Stimulated activated naive CD8-positive, alpha-beta T cell treated with anti-CD3 and anti-CD28 coated beads, Interleukin-15, Interleukin-2, amounts not matched to agents 100 U/mL and 50 U/mL, for 24 hours (primary cell): ENCODE results near the gene FYCO1.
A peak's percentile ranks its signal among the peaks of the same experiment; 100 is the strongest.

Source experiments
- ATAC-seq: fragments of 150-1000 bp; cut with Tn5 transposase; one replicate; pipeline ENCODE4 v1.10.0; 2021
- DNase-seq: peaks from one replicate; pipeline ENCODE4 v3.0.0; 2021

Gene FYCO1

GRCh38 chr3:45984331-45985312 is 11.0 kb downstream of the FYCO1 start:
- no peak for ATAC-seq

DNA sequence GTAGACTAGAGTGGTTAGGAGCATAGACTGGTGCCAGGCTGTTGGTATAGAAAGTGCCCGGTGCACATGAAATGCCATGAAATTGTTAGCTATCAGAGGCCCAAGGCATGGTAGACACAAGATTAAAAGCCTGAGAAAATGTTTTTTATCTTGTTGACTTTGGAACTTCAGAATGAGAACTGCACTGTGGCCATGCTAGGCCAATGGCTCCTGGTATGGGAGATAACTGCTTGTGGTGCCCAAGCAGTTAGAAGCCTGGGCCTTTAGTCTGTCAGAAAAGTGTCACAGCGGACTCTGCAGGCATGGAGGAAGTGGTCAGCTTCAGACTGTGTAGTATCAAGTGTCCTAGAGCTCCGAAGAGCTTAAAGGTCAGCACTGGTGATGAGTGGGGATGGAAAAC is 11.9 kb downstream of the FYCO1 start:
- DNase-seq (no peak), ATAC-seq (no peak)

More at GRCh38 chr3:45984331-45985312, 11.0 kb downstream of the FYCO1 start:
- DNase-seq, result no peak

DNA sequence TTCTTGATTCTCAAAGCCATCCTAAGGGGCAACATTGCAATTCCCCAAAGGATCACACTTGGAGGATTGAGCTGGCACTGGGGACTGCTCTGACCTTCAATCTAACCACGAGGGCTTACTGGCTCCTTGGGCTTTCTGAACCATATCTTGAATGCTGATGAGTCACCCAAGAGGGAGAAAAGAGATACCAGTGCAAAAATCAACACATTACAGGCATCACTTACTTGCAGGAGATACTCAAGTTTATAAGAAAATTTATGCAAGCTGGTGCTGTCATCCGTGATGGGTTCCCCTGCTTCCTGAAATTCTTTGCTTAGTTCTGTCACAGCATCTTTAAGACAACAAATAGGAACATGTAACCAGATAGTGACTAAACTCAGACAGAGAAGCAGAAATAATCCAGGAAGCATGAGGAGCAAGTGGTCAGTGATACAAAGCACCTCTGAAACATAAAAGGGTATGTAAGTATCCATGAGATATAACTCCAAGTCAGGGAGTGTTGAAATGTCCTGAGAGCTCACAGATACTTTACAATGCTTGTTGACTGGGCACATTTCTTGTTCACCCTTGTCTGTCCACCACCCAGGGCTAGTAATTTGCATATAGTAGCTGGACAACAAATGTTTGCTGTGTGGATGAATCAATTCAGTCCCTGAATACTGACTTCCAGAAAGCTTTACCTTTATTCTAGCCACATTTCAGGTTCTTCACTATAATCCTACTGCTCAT is 14.1 kb downstream of the FYCO1 start:
- DNase-seq (no peak), ATAC-seq (peak; percentile 69)

DNA sequence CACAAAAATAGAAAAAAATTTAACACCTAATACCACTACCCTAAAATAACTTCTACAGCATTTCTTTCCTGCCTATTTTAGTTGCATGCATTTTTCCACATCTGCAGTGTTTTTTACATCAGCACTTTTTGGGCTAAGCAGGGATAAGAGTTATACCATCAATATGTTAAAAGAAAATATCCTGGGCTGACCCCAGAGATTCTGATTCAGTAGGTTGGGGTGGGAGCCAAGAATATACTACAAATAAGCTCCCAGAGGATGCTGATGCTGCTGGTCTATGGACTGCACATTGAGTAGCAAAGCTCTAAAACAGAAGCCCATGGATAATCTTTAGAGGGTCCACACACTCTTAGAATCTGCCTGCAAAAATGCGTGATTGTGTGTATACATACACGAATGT is 14.8 kb downstream of the FYCO1 start:
- ATAC-seq, result no peak
- DNase-seq, result no peak

DNA sequence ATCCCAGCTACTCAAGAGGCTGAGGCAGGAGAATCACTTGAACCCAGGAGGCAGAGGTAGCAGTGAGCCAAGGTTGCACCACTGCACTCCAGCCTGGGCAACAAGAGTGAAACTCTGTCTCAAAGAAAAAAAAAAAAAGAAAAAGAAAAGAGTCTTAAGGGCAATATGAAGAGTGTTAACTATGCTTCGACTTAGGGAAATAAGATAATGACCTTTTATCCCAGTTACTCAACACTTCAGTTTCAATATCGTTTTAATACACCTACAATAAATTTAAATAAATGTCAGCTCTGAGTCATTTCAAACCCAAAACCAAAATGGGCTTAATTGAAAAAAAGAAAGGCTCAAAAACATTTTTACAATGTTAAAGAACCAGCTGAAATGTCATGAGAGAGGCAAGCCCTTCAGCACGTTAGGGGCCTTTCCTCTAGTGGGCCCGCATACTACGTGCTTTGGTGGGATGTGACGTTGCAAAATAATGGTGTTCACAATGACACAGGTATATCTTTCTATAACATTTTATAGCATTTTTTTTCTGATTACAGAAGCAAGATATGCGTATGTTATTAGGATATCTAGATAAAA is 15.3 kb downstream of the FYCO1 start:
- ATAC-seq, result peak; percentile 63
- DNase-seq, result no peak

DNA sequence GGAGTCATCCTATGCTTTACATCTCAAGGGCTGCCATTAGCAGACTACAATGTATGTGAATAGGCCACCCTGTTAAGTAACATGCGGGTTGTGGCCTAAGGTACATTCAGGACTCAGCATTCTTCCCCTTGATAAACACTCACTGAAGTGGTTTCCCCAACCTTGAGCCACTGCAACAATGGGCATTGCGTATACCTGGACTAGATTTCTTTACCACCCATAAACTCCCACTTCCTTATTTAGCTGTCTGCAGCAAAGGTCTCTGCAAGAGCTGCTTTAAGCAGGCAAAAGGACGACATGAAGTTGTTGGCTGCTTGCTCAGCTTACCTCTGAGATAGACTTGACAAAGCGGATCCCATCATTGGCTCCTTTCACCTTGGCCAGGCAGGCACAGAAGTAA is 16.2 kb downstream of the FYCO1 start:
- DNase-seq, result no peak
- ATAC-seq, result no peak

DNA sequence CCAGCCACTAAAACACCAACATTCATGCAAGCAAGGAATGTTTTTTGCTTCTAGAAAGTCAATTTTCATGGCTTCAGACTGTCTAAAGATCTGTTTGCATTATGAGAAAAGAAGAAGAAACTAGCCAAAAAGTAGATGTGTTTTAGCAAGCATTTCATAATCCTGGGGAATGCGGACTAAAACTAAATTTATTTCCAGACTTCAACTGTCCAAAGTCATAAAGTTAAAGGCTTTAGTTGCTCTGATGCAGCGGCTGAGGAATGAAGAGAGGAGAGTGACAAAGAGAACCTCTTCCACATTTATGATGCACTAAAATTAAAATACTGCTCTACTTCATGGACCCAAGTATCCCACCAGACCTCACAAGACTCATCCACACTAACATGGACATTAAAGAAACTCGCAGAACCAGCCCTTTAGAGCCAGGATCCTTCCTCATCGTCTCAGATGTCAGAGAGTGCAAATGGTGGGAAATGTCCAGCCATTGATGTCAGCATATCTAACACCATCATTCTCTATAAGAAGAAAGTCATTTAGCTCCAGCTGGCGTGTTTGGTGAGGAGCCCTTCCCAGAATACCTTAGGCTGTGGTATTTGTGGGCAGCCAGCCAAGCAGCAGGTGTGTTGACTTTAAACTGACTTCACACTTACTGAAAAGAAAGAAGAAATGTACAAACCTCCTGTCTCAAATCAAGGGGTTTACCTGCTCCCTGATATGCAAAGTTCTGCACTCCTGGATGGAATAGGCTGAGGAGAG is 17.4 kb downstream of the FYCO1 start:
- DNase-seq, result peak; percentile 52
- peak; percentile 14 for ATAC-seq

- DNase-seq (no peak), ATAC-seq (peak; percentile 34)
Measured at GRCh38 chr3:45976191-45977091, 19.2 kb downstream of the FYCO1 start.

GRCh38 chr3:45975686-45976085 is 19.9 kb downstream of the FYCO1 start:
- ATAC-seq, result no peak
- no peak for DNase-seq

DNA sequence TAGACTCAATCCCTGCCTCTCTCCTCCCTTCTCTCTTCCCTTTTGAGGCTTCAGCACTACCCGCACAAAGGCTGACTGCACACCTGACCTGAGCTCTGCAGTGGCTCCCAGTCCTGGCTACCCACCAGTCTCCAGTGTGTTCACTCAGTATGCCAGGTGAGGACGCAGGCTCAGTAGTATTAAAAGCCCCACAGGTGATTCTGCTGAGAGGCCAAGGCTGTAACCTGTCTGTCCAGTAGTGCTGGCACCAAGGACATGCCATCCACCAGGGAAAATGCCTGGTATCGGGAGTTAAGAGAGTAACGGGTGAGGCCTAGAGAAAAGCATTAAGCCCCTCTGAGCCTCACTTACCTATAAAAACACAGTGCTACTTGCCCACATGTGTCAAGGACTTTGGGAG is 20.9 kb downstream of the FYCO1 start:
- no peak for DNase-seq
- no peak for ATAC-seq

DNA sequence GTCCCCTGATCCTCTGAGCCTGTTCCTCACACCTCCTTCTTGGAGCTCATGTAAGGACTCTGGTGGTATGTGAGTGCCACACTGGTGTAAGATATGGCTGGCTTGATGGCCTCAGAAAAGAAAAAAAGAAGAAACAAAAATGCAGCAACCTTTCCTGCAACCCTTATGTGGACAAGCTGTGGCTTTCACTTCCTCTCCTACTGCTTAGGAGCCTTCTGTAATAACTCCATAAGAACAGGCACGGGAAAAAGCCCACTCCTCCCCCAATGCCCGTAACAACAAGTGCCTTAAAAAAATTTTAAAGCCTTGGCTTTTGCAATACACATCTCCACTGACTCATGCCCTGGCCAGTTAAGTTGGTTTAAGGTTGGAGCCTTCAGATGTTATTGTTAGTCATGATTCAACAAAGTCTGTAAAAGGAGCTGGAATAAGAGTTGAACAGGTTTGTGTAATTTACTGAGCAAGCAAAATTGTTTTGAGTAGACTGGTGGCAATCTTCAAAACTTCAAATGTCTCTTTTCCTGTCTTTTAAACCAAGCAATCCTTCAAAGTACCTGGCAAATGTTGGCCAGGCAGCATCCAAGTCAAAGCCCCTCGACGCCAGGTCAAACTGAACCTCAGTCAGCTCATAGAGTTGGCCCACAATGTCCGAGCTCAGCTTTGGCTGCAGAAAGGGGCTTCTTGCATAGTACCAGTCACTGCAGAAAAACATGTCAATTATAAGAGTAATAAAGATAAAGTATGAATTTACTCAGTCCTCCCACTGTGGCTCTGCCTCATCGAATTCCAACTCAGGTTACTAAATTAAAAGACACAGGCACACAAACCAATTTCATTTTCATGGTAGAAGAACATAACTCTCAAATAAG is 22.9 kb downstream of the FYCO1 start:
- DNase-seq (no peak), ATAC-seq (no peak)

DNA sequence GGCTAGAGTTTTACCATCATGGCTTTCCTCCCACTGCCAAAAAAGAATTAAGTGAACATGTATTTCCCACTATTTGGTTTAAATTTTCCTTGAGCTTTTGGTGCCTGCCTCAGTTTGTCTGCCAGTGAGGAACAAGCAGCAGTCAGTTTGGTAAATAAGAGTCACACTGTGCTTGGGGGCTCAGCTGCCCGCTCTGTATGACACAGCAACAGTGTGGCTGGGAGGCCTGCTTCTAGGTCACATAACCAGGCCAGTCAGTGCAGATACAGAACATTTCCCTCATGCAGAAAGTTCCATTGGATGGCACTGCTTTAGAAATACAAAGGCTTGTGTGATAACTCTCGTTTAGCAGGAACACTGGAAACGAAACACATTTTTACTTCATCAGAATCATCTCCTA is 25.7 kb downstream of the FYCO1 start:
- ATAC-seq, result no peak
- no peak for DNase-seq

- DNase-seq, result no peak
- ATAC-seq, result no peak
Measured at GRCh38 chr3:45969116-45969515, 26.5 kb downstream of the FYCO1 start.

- ATAC-seq (no peak), DNase-seq (no peak)
Measured at GRCh38 chr3:45968706-45969105, 26.9 kb downstream of the FYCO1 start.

DNA sequence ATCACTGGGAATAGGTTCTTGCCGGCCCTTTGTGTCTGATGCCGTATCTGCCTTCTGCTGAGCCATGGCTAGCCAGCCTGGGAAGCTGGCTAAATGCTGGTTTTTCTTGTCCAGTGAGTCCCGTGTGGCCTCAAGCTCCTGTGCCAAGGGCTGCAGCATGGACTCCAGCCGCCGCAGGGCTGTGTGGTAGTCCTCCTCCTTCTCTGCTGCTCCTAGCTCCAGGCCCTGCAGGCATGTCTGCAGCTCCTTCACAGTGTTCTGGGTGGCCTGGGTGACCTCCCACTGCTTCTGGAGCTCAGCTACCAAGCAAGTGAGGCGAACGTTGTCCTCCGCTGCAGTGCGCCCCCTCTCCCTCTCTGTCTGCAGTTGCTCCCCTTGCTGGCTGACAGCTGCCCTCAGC is 27.5 kb downstream of the FYCO1 start:
- DNase-seq (no peak), ATAC-seq (no peak)

GRCh38 chr3:45967724-45968123 is 27.9 kb downstream of the FYCO1 start:
- ATAC-seq (no peak), DNase-seq (no peak)

- DNase-seq (no peak), ATAC-seq (no peak)
Measured at GRCh38 chr3:45966950-45967640, 28.5 kb downstream of the FYCO1 start.

GRCh38 chr3:45966371-45966791 is 29.2 kb downstream of the FYCO1 start:
- no peak for ATAC-seq

GRCh38 chr3:45965653-45966052 is 30.0 kb downstream of the FYCO1 start:
- ATAC-seq (peak; percentile 16), DNase-seq (no peak)

More at GRCh38 chr3:45966371-45966791, 29.2 kb downstream of the FYCO1 start:
- no peak for DNase-seq
